GM13977 (cell line): ENCODE measurements around the gene TMEM9.

ENCODE experiments used
- DNase-seq: peaks from one replicate; pipeline ENCODE4 v3.0.0; 2012; ENCODE audit warnings: low spot score
- in situ Hi-C: fragments of 300-500 bp; cut with MboI; formaldehyde crosslinking; loops from one replicate; pipeline ENCODE4 v1.12.0; 2022; ENCODE audit warnings: low sequenced_read_pairs, low pct_unique_long_range_greater_than_20kb, mixed read lengths, inconsistent platforms; ENCODE audit not compliant: unreplicated experiment
- TF ChIP-seq, protein P1 (sequence below): IDR thresholded peaks from 2 replicates; pipeline ENCODE4 v1.5.1; 2012; ENCODE audit warnings: mild to moderate bottlenecking, control low read depth; ENCODE audit not compliant: insufficient read depth; ENCODE audit errors: extremely low read depth, missing control alignments

The TMEM9 gene

DNA sequence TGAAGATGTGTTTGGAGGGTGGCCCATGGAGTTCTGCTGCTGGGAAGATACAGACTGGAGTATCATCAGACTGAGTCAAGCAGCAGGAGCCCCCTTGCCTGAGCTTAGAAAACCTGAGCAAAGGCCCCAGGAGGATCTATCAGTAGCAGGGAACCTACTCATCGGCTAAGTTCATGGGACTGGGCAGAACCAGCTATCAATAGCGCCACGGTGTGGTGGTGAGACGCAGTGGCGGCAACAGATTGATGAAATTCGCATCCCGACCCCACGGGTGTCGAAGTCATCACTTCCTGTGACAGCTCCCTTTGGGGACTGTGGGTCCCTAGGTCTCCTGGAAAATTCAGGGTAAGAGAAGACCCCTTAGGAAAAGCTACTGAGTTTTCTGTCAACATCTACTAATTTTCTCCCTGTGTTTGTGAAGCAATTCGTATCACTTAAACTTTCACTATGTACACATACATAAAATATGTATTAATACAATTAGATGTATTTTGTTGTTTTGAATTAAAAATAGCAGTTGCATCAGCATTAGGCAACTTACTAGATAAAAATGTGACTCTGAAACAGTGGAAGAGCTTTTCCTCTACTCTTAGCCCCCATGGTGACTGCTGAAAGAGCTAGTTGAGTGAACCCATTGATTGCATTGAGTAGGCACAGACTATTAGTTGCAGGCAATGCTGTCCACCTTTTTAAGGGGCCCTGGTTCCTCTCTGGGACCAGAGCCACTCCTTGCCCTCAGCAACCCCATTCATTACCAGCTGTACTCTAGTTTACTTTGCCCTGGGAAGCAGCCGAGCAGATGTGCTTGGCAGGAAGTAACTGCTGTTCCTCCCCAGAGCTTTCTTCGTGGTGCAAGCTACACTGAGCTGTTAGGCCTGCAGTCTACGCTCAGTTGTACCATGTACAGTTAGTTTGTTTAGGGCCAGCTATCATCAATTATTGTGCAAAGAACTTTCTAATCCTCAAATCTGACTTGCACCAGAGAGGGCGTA, 34.8 kb downstream of the TMEM9 start:
- in situ Hi-C loops = loop anchor here (10.0 kb wide), 1 partner anchor 155 kb away; no protein-coding TSS in a partner anchor
- peak; percentile 72 for DNase-seq
- TF ChIP-seq, protein P1, sequence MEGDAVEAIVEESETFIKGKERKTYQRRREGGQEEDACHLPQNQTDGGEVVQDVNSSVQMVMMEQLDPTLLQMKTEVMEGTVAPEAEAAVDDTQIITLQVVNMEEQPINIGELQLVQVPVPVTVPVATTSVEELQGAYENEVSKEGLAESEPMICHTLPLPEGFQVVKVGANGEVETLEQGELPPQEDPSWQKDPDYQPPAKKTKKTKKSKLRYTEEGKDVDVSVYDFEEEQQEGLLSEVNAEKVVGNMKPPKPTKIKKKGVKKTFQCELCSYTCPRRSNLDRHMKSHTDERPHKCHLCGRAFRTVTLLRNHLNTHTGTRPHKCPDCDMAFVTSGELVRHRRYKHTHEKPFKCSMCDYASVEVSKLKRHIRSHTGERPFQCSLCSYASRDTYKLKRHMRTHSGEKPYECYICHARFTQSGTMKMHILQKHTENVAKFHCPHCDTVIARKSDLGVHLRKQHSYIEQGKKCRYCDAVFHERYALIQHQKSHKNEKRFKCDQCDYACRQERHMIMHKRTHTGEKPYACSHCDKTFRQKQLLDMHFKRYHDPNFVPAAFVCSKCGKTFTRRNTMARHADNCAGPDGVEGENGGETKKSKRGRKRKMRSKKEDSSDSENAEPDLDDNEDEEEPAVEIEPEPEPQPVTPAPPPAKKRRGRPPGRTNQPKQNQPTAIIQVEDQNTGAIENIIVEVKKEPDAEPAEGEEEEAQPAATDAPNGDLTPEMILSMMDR = peak; percentile 65

DNA sequence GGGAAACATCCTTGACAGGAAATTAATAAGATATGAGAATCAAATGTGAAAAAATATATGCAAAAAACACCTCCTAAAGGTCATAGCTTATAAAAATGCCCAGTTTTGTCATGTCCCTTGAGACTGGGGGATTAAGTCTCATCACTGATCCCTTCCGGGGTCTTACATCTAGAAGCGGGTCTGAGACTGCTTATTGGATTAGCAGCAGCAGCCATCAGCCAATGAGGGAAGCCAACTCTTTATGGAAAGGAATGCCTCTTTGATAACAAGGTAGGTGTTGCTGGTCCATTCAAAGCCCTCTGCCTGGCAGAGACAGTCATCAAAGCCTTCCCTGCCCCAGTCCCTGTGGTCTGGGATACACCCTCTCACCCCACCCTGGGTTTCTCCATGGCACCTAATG, 38.2 kb downstream of the TMEM9 start:
- DNase-seq = no peak
- in situ Hi-C loops = loop anchor here (10.0 kb wide), 1 partner anchor 151 kb away; no protein-coding TSS in a partner anchor
- TF ChIP-seq, protein P1 = no peak

DNA sequence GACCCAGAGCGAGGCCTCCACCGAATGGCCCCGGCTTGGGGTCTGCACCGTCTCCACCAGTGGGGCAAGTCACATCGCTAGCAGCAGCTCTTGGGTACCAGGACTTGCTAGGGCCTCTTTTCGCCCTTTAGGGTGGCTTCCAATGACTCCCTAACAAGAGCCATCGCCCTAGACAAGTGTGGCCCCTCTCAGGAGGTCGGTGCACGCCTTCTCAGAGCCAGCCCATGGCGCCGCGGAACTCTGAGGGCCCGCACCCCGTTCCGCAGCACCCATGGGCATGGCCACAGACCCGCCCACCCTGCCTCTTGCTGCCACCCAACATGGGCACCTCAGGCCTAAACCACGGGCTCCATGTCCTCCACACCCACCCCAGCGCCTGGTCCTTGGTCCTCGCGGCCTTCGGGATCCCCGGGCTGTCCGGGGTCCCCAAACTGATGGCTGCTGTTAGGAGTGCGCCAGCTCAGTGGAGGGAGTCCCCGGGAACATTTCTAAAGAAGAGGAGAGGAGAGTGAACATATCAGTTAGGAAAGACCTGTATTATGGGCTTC, 38.8 kb downstream of the TMEM9 start:
- DNase-seq = no peak
- in situ Hi-C loops = loop anchor here (10.0 kb wide), 1 partner anchor 151 kb away; no protein-coding TSS in a partner anchor
- TF ChIP-seq, protein P1 = no peak

DNA sequence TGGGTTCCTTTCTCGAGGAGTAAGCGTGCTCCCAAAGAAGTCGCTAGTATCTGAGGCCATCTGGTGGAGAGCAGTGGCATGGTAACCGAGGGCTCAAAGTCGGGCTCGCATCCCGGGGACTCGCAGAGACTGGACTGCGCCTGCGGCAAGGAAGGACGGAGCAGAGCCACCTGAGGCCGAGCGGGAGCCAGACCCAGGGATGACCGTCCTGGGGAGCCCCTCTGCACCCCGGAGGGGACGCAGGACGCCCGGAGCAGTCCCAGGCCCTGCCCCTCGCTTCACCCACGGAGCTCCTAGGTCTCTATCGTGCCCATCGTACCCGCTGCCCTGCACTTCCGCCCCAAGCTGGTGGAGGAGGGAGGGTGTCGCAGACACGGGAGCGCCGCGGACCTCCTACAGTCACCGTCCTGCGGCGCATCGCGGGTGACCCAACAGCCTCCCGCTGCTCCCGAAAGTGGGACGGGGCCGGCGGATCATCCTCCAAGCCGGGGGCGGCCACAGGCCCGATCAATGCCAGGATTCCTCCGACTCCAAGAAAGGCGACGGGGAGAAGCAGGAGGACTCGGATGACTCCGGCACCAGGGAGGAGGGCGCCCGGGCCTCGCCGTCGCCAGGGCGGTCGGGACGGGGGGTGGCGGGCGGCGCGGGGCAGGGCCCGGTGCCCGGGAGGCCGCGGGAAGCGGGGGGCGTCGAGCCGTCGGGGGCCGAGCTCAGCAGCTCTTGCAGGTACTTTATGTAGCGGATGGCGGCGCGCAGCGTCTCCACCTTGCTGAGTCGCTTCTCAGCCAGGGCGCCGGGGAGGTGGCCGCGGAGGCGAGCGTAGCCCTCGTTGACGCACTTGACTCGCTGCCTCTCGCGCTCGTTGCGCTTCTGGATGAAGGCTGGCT, 39.8 kb downstream of the TMEM9 start:
- TF ChIP-seq, protein P1 = peak; percentile 87
- DNase-seq = peak; percentile 94
- in situ Hi-C loops = loop anchor here (10.0 kb wide), 1 partner anchor 150 kb away; no protein-coding TSS in a partner anchor

DNA sequence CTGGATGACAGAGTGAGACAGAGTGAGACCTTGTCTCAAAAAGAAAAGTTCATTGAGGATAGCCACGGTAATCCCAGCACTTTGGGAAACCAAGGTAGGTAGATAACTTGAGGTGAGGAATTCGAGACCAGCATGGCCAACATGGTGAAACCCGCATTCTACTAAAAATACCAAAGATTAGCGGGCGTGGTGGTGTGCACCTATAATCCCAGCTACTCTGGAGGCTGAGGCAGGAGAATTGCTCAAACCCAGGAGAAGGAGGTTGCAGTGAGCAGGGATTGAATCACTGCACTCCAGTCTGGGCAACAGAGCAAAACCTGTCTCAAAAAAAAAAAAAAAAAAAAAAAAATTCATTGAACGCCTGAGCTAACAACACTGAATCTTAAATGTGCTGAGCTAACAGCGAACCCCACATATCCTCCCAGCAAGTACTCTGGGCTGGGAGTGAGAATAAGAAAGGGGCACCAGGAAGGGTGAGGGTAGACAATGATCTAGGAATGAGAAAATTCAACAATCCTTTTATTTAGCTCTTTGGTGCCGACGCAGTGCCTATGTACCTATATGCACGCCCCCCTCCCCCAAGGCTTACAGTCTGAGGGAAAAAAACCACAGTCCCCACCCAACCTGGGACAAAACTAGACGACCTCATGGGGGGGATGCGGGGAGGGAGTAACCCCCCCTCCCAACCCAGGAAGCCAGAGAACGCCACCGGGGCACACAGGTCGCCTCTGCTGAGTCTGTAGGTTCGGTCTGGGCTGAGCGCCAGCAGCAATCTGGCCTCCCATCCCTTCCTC, 40.6 kb downstream of the TMEM9 start:
- in situ Hi-C loops = loop anchor here (10.0 kb wide), 1 partner anchor 149 kb away; no protein-coding TSS in a partner anchor

More for the DNA sequence above, 40.6 kb downstream of the TMEM9 start:
- TF ChIP-seq, protein P1 = no peak
- DNase-seq = no peak
